Measurements from ENCODE around the gene CMIP.

Gene CMIP

DNA sequence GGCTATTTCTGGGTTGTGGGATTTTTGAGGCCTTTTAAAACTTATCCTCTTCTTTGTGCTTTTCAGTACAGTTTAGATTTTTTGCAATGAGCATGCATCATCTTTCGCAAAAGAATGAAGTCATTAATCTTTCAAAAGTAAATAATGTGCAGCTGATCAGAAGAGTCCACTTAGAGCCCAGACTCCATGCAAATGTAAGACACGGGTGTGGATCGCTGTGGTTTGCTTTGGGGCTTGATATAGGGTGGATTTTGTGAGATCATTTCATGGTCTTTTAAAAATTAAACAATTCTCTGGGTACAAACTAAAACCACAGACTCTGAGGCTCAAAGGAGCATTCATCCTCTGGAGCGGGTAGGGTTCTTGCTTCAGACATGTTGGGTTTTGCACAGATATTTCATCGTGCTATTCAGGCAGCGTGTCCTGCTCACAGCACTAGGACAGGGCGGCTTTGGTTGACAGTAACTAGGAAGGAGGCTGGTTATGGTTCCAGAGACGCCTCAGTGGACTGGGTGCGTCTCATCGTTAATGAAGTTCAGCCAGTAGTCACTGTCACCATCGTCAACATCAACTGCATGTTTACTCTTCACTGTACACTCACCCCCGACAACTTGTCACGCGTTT is 205.1 kb downstream of the CMIP start:
- DNase-seq (ENCODE audit: low read depth in 4 of 4, low spot score in 1 of 4) = no peak

DNA sequence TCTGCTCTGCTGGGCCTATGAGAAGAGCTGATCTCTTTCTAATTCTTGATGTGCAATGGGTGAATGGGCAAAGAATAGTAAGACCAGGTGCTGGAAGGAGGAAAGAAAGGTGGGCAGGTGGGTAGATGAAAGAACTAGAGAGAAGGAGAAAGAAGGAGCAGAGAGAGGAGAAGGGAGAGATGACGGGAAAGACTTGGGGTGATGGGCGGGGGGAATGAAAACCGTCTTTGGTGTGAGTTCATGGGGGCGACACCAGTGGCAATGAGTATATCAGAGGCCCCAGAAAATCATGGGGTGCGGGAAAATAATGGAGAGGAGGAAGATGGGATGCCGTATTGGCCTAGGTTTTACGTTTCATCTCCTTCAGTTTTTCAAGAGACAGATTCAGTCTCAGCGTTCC is 205.7 kb downstream of the CMIP start:
- DNase-seq (ENCODE audit: low read depth in 4 of 4, low spot score in 1 of 4) = no peak

- DNase-seq (ENCODE audit: low read depth in 4 of 4, low spot score in 1 of 4) = no peak
Observed at GRCh38 chr16:81650982-81651562, 206.5 kb downstream of the CMIP start.

GRCh38 chr16:81651758-81652718 is 207.4 kb downstream of the CMIP start:
- DNase-seq (ENCODE audit: low read depth in 4 of 4, low spot score in 1 of 4) = no peak

GRCh38 chr16:81652798-81653505 is 208.3 kb downstream of the CMIP start:
- no peak for DNase-seq (ENCODE audit: low read depth in 4 of 4, low spot score in 1 of 4)

- no peak for DNase-seq (ENCODE audit: low read depth in 4 of 4, low spot score in 1 of 4)
Observed at GRCh38 chr16:81654346-81654745, 209.7 kb downstream of the CMIP start.

DNA sequence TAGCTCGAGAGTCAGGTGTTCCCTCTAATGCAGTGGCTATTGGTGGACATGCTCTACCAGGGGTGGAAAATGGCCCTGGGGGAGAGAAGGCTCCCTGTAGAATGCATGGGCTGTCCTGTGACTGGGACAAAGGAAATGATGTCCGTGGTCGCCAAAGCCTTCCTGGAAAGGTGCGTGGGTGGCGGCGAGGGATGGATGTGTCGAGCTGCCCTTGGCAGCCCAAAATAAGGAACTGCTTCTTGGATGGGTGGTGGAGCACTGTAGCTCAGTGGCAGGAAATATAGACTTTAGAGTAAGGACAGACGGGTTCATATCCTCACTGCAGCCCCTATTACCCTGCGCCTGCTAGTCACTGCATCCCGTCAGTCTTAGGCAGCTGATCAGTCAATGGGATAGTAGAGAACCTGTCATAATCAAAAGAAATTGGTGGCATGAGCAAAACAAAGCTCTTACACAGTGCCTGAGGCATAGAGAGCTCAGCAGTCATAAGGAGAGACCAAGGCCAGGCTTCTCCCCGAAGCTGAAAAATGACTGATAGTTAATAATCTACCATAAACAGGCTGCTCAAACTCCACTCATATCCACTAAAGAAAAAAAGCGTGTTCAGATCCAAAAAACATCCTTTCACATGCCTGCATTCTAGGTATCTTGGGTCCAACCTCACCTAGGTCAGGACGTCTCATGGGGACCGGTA is 211.0 kb downstream of the CMIP start:
- no peak for DNase-seq (ENCODE audit: low read depth in 4 of 4, low spot score in 1 of 4)

DNA sequence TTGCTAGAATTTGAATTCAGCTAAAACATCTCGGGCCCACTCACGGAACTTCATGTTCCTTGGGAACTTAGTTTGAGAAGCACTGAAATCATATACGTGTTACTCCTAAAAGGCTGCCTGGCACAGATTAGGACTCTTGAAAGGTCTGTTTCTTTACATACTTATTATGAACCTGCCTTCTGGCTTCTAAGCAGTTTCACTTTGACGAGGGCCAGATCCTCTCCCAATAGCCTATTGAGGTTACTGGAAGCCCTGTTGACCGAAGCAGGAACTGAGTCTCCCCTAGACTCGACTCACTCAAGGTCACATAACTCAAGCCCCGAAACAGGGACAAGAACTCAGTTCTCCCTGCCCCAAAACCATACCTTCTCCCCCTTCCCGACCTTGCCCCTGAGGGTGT is 212.6 kb downstream of the CMIP start:
- DNase-seq (ENCODE audit: low read depth in 4 of 4, low spot score in 1 of 4) = no peak

- DNase-seq (ENCODE audit: low read depth in 4 of 4, low spot score in 1 of 4) = no peak
Observed at GRCh38 chr16:81657781-81658180, 213.2 kb downstream of the CMIP start.

GRCh38 chr16:81658373-81658772 is 213.8 kb downstream of the CMIP start:
- DNase-seq (ENCODE audit: low read depth in 4 of 4, low spot score in 1 of 4) = no peak

DNA sequence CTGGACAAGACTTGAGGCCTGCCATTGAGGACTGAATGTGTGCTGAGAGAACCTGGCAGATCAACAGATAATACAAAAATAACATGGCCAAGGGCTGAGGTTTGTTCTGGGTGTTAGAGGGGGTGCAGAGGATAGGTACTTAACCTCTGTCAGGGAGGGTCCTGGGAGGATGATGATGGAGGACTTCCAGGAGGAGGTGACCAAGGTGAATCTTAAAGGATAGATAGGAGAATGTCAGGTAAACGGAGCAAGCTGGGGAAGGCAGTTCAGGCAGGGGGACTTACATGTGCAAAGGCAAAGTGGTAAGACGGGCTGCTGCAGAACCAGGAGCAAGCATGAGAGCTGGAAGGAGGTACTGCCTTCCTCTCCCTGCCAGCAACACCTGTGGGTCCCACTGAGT is 214.6 kb downstream of the CMIP start:
- DNase-seq (ENCODE audit: low read depth in 4 of 4, low spot score in 1 of 4) = no peak

- no peak for DNase-seq (ENCODE audit: low read depth in 4 of 4, low spot score in 1 of 4)
Observed at GRCh38 chr16:81661082-81661481, 216.5 kb downstream of the CMIP start.

GRCh38 chr16:81664153-81664552 is 219.5 kb downstream of the CMIP start:
- no peak for DNase-seq (ENCODE audit: low read depth in 4 of 4, low spot score in 1 of 4)

DNA sequence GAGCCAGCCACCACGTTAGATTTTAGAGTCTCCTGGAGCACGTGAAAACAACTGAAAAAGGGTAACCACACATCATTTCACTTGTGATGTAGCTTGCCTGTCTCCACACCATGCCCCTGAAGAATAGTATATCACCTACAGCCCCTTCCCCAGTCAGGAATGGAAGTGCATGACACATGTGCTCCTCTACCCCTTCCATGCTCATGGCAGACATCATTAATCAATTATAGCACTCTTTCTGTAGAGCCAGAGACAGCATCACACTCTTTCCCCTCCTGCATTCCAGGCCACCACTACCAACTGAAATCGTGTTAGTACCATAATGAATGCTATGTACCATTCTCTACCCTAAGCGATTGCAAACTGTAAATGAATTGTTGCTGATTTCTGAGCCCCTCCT is 221.0 kb downstream of the CMIP start:
- DNase-seq (ENCODE audit: low read depth in 4 of 4, low spot score in 1 of 4) = no peak

GRCh38 chr16:81666113-81666512 is 221.5 kb downstream of the CMIP start:
- DNase-seq (ENCODE audit: low read depth in 4 of 4, low spot score in 1 of 4) = no peak

DNA sequence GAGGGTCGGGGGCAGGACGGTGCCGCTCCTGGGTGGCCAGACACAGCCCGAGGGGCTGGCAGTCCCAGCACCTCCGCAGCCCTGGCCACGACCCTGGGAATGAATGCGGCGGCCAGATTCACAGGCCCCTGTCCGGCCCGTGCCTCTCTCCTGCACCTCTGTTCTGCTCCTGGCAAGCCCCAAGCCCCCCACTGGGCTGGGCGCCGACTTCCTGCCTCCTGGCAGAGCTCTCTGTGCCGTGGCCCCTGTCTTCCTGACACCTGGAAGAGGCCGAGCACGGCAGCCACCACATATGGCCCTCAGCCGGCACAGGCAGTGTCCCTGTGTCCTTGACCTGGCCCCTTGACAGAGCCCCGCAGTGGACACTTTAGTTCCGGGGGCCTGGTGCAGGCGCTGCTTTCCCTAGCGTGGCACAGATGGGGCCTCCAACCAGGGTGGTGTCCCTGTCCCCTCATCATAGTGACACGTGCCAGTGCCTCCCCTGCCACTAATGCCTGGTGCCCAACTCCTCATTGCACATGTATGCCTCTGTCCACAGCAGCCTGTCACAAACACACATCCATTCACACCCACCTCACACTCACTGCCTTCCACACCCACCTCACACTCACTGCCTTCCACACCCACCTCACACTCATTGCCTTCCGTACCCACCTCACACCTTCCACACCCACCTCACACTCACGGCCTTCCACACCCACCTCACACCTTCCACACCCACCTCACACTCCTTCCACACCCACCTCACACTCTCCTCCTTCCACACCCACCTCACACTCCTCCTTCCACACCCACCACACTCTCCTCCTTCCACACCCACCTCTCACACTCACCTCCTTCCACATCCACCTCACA is 223.9 kb downstream of the CMIP start:
- DNase-seq (ENCODE audit: low read depth in 4 of 4, low spot score in 1 of 4) = no peak

GRCh38 chr16:81669473-81670350 is 225.1 kb downstream of the CMIP start:
- no peak for DNase-seq (ENCODE audit: low read depth in 4 of 4, low spot score in 1 of 4)

DNA sequence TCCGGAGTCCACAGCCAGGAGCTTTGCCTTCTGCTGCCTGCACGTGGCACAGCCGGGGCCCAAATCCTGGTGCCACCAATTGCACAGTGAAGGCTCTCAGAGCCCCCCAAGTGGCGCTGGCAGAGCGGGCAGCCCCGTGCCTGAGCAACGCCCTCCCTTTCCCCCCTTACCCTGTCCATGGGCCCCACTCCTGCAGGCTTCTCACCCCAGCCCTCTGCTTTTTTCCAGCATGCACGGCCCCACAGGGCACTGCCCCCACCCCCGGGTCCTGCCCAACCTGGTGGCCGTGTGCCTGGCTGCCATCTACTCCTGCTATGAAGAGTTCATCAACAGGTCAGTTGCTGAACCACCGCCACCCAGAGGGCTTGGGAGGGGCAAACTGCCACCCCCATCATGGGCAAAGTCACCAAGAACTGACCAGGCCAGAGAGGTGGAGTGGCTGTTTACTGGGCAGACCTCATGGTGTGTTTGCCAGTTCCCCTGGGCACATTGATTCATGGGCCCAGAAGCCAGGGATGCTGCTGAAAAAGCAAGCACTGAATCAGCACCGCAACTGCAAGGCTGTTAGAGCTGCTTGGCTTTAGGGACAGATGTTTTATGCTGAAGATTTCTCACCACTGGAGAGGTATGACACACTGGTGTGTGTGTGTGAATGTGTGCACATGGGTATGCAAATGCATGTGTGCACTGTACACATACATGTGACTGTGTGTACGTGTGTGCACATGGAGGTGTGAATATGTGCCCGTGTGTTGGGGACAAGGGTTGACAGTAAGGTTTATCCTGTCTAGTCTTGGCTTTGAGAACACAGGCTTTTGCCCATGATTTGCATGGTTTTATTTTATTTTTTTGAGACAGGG is 227.4 kb downstream of the CMIP start:
- no peak for DNase-seq (ENCODE audit: low read depth in 4 of 4, low spot score in 1 of 4)
